Measurements from ENCODE around the gene CIITA.

- no peak for TF ChIP-seq CTCF (IDR thresholded peaks at IDR 0.05)
- no peak for TF ChIP-seq POLR2A (IDR thresholded peaks at IDR 0.05)
These were observed 95.9 kb downstream of the CIITA start for GRCh38 chr16:10972819-10973464.

Measured in lower leg skin (tissue), 3 donors.